ENCODE results near the gene RPAP3. TPM values are rescaled to one million over a fixed set of nuclear protein-coding genes. Genes with fewer than 3 reads are reported as not detected.

The RPAP3 gene
- total RNA-seq, 1 experiment from 2014 or later: 48.9 TPM

GRCh38 chr12:47751561-47751960 lies 45.7 kb upstream of the RPAP3 start:
- no peaks in the 10 kb centered on the region for H3K27me3 ChIP-seq (ENCODE audit: insufficient read depth, low read length)
- H3K9me3 ChIP-seq (ENCODE audit: control insufficient read depth, low read depth, low read length): no peaks in the 10 kb centered on the region
- H3K4ac ChIP-seq (ENCODE audit: low read depth, low read length): no peak overlapping the region
- peaks cover 16 to 21% of the 10 kb centered on the region in 2 experiments for H3K4me1 Mint-ChIP-seq
- H3K36me3 Mint-ChIP-seq (ENCODE audit: insufficient read depth in 1 of 3, low read depth in 3 of 3): peaks cover 0 to 10% (median 2%) of the 10 kb centered on the region in 3 experiments; a peak in 4 of 7 replicates
- H3K23ac ChIP-seq (ENCODE audit: insufficient read length, low read depth, low read length): no peak overlapping the region
- no peak overlapping the region for H2BK120ac ChIP-seq (ENCODE audit: low read depth, low read length, poor library complexity, severe bottlenecking)
- no peak for TF ChIP-seq CTCF (conservative IDR thresholded peaks at IDR 0.05)
- no peaks in the 10 kb centered on the region for H3K27me3 Mint-ChIP-seq (ENCODE audit: low read depth)
- no peak overlapping the region for H3K56ac ChIP-seq (ENCODE audit: insufficient read length, low read depth, low read length)
- H3K14ac ChIP-seq (ENCODE audit: insufficient read depth, low read length): no peak overlapping the region
- no peaks in the 10 kb centered on the region for H4K20me1 ChIP-seq (ENCODE audit: control insufficient read depth, insufficient read depth, insufficient read length)
- no peak overlapping the region for H3K9ac ChIP-seq (ENCODE audit: extremely low read depth, insufficient read length, low read length)
- H3K79me1 ChIP-seq (ENCODE audit: insufficient read depth, low read depth, low read length, poor library complexity, severe bottlenecking): no peaks in the 10 kb centered on the region
- no CpG with 5 or more reads among the region's 9 CpGs for WGBS (ENCODE audit: extremely low coverage, insufficient read length, low lambda C conversion rate)
- peak overlapping the region in 2 of 3 experiments; percentile 27 to 77; a peak in 3 of 7 replicates for H3K27ac Mint-ChIP-seq
- DNase-seq: no peak
- H2AK5ac ChIP-seq (ENCODE audit: insufficient read length, low read length): no peak overlapping the region
- H3K4me3 Mint-ChIP-seq: no peak overlapping the region
- H3K4me2 ChIP-seq (ENCODE audit: insufficient read depth, insufficient read length, low read length): no peak overlapping the region
- peaks cover 19% of the 10 kb centered on the region for H3K4me1 ChIP-seq (ENCODE audit: insufficient read depth, low read length)
- no peak overlapping the region for H3K18ac ChIP-seq (ENCODE audit: insufficient read length, low read depth, low read length)
- H3T11ph ChIP-seq (ENCODE audit: low read length): no peak overlapping the region
- H3K9me3 Mint-ChIP-seq: no peaks in the 10 kb centered on the region
- no peak overlapping the region for H4K8ac ChIP-seq (replicated peaks; ENCODE audit: insufficient read length, low read depth, low read length)
- H2AFZ ChIP-seq (ENCODE audit: low read length): no peak overlapping the region
- no peak overlapping the region for H4K5ac ChIP-seq (ENCODE audit: insufficient read length, low read depth, low read length)
- no peak overlapping the region for H2BK15ac ChIP-seq (ENCODE audit: low read depth, low read length)
- H3K23me2 ChIP-seq (ENCODE audit: insufficient read length, low read depth, low read length, poor library complexity, severe bottlenecking): no peaks in the 10 kb centered on the region
- H2BK20ac ChIP-seq (ENCODE audit: low read depth, low read length, poor library complexity, severe bottlenecking): no peak overlapping the region
- H2BK5ac ChIP-seq (ENCODE audit: insufficient read length, low read length): no peak overlapping the region
- H2BK12ac ChIP-seq (ENCODE audit: insufficient read length, low read depth, low read length): no peak overlapping the region
- H3K27ac ChIP-seq (ENCODE audit: insufficient read length, low read depth, low read length): no peak overlapping the region
- no peak overlapping the region for H4K91ac ChIP-seq (ENCODE audit: insufficient read length, low read depth, low read length)
- H3K79me2 ChIP-seq (ENCODE audit: insufficient read depth, low read length): no peaks in the 10 kb centered on the region

Measured in H9 (cell line).